ENCODE measurements around the gene OR1J2.
"Not testable (repeated sequence)": the region's sequence is repeated elsewhere in the genome, so short reads cannot be mapped to it uniquely, and the experiment has no call there.

Gene OR1J2

GRCh38 chr9:122510502-122510901, at the start of gene OR1J2:
Gene OR1J2, plus strand, starts transcription at chr9:122510802. Its CDS starts 0 bp downstream, at chr9:122510802.
- no peak for DNase-seq (ENCODE audit: low spot score)

DNA sequence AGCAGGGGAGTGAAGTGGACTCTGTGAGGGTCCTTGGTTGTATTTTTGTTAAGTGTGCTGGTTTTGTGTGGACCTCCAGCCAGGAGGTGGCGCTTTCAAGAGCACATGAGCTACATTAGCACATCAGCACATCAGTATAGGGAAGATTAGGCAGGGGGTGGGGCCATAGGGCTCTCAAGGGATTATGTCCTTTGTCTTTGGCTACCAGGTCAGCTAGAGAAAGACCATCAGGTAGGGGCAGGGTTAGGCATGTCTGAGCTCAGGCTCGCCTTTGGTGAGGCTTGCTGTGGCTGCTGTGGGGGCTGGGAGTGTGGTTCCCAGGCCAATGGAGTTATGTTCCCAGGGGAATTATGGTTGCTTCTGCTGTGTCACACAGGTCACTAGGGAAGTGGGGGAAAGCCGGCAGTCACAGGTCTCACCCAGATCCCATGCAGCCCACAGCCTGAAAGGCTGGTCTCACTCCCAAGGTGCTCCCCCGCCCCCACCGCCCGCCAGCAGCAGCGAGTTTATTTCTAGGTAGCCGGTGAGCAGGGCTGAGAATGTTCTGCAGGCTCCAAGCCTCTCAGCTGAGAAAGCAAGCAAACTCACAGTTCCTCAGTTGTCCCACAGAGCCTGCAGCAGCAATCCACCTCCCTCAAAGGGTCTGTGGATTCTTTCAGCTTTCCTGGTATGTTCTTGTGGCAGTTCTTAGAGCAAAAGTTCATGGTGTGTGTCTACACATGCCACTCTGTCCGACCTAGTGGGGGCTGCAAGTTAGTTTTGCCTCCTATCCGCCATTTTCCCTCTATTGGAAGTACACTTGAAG, 46.6 kb upstream of the OR1J2 start:
- DNase-seq (ENCODE audit: low spot score): peak; percentile 6

GRCh38 chr9:122464633-122465567, 45.7 kb upstream of the OR1J2 start:
- peak; percentile 83 for DNase-seq (ENCODE audit: low spot score)

DNA sequence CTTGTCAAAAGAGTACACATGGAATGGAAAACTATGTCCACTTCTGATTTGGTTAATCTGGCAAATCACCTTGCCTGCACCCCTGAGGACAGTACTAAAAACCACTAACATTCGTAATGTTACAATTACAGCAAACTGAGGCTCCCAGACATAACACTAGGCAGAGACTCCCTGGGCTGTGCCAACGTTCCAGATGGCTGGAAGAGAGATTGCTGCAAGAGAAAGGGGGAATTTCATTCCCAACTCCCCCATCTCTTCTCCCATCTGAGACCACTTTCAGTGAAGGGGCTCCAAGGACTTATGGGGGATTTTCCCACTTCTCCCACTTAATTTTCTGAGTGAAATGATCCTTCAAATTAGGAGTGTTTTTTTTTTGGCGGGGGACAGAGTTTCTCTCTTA, 44.1 kb upstream of the OR1J2 start:
- DNase-seq (ENCODE audit: low spot score): no peak

DNA sequence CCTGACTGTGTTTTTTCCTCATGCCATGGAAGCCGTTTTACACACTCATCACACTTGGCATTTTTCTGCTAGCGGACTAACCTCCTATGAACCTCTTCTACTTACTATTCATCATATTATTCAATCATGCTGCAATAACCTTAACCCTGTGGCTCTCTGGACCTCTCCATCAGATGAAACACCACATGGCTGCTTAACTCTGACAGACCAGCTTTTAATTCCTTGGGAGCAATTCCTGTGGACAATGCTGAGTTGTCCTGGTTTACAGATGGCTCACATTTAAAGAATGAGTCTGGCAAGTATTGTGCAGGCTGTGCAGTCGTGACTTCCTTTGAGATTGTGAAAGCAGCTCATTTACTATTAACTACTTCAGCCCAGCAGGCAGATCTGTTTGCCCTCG, 41.9 kb upstream of the OR1J2 start:
- peak; percentile 70 for DNase-seq (ENCODE audit: low spot score)

GRCh38 chr9:122474561-122474960, 36.0 kb upstream of the OR1J2 start:
- DNase-seq (ENCODE audit: low spot score): no peak

GRCh38 chr9:122475717-122476116, 34.9 kb upstream of the OR1J2 start:
- no peak for DNase-seq (ENCODE audit: low spot score)

DNA sequence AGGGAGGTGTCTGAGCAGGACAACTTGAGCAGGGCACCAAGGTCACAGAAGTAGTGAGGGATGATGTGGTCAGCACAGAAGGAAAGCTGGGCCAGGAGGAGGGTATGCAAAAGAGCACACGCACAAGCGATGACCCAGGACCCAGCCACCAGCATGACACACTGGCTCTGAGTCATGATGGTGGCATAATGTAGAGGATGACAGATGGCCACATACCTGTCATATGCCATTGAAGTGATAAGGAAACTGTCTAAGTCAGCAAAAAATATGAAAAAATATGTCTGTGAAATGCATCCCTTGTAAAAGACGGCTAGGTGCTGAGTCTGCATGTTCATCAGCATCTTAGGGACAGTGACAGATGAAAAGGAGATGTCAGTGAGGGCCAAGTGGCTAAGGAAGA, 33.3 kb upstream of the OR1J2 start:
- DNase-seq (ENCODE audit: low spot score): peak; percentile 13

- DNase-seq (ENCODE audit: low spot score): no peak
These were observed 32.8 kb upstream of the OR1J2 start, which contains the start of gene OR1J1 for GRCh38 chr9:122477826-122478225. Gene OR1J1, minus strand, starts transcription at chr9:122477926. Its CDS starts 0 bp downstream, at chr9:122477926.

DNA sequence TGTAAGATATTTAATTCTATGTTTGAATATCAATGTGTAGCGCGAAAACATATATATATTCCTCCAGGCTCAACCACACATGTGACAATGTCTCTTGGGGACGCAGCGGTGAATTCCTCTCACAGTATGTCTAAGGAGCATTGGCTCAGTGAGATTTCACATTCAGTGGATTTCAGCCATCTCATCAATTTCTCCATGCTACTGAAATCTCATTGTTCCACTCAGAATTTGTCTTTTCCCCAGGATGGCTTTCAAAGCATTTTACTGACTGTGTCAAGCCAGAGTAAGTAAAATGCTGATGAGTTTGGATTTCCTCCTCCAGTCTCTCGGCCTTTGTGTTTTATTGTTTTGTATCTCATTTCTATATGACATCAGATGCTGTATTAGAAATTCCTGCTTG, 31.5 kb upstream of the OR1J2 start:
- no peak for DNase-seq (ENCODE audit: low spot score)

DNA sequence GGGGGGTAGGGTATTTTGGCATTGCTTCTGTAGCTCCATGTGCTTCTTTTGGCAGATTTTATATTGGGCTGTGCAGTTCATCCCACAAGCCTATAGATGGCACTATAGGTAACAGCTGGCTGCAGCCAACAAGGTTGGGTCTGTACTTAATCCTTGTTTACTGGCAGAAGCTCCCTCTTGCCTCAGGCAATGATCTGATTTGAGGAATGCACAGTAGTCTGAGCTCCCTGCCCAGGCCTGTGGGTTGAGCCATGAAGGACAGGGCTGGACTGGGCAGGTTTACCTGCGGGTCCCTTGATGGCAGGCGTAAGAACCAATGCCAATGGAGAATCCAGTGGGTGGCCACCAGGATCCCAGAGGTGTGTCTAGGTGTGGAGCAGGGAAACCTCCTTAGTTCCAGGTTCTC, 11.7 kb upstream of the OR1J2 start:
- DNase-seq (ENCODE audit: low spot score): peak; percentile 65

DNA sequence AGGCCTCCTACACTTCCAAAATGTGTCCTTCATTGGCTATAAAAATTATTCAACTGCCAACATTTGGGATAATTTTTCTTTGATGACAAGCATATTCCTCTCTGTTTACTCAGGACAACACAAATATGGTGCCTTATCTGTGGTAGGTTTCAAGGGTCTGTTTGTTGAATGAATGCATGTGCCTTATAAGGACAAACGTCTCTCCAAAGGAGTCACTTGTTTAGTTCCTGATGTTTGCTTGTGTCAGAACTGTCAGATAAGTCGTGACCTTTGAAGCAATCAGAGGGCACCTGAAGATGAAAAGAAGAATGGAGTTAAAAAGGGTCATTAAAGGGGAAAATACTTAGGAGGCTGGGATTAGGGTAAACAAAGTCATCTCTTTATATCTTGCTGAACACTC, 3.6 kb upstream of the OR1J2 start:
- DNase-seq (ENCODE audit: low spot score): no peak

- no peak for DNase-seq (ENCODE audit: low spot score)
These were observed 7.6 kb downstream of the OR1J2 start for GRCh38 chr9:122518226-122518625.

- DNase-seq (ENCODE audit: low spot score): no peak
These were observed 8.2 kb downstream of the OR1J2 start, which contains the start of gene OR1J4 for GRCh38 chr9:122518841-122519240. Gene OR1J4, plus strand, starts transcription at chr9:122519141. Its CDS starts 0 bp downstream, at chr9:122519141.

GRCh38 chr9:122519376-122519775, 8.8 kb downstream of the OR1J2 start:
- DNase-seq (ENCODE audit: low spot score): no peak

- no peak for DNase-seq (ENCODE audit: low spot score)
These were observed 16.0 kb downstream of the OR1J2 start for GRCh38 chr9:122526602-122527001.

DNA sequence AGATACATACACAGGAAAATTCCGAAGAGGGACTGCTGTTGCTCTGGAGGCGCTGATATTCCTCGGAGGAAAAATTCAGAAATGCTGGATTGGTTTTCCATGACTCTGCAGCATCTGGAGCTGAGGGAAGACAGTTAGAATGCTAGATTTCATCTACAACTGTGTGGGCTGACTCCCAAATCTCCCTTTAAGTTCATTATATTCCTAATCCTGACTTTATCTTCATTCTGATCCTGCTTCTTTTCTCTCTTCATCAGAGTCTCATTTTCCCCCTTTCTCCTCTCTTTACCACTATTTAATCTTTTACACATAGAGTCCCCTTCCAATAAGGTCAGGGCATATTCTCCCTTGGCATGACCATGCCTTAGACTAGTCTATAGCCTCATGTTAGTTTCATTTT, 16.6 kb downstream of the OR1J2 start, which contains the start of gene OR1N1:
TSS of gene OR1N1 (minus strand) at position 101 of the 400 bp plus-strand sequence. CDS start at position 101, 0 bp downstream.
- DNase-seq (ENCODE audit: low spot score): no peak

- not testable (repeated sequence) for DNase-seq (ENCODE audit: low spot score)
These were observed 20.6 kb downstream of the OR1J2 start for GRCh38 chr9:122531157-122531556.

- peak; percentile 50 for DNase-seq (ENCODE audit: low spot score)
These were observed 25.5 kb downstream of the OR1J2 start for GRCh38 chr9:122536134-122536533.

DNA sequence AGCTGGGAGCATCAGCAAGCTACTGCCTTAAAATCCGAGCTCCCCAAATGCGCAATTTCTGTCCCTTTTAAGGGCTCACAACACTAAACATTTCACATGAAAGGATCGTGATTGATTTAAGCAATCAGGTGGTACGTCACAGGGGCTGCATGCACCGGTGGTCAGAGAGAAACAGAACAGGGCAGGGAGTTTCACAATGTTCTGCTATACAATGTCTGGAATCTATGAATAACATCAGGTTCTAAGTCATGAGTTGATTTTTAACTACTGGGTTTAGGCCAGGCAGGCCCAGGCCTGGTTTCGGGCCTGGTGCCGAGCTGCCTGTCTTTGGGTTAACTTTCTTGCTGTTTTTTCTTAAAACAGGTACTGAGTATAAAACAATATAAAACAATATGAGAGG, 26.5 kb downstream of the OR1J2 start:
- DNase-seq (ENCODE audit: low spot score): peak; percentile 74

- DNase-seq (ENCODE audit: low spot score): no peak
These were observed 28.2 kb downstream of the OR1J2 start for GRCh38 chr9:122538757-122539156.

- DNase-seq (ENCODE audit: low spot score): peak; percentile 8
These were observed 35.6 kb downstream of the OR1J2 start for GRCh38 chr9:122546196-122546595.

- DNase-seq (ENCODE audit: low spot score): no peak
These were observed 40.8 kb downstream of the OR1J2 start for GRCh38 chr9:122551371-122551770.
